K562 treated with DMSO at 1 percent for 48 hours (cell line): ENCODE results near the gene SRRM4. TPM values are rescaled to one million over a fixed set of nuclear protein-coding genes. Genes with fewer than 3 reads are reported as not detected.

Experiments used
- total RNA-seq: library from RNA; unstranded; fragments of 300-600 nt; gene quantifications from 2 replicates; pipeline ENCODE4 v1.2.3, GENCODE V29; 2022; ENCODE audit warnings: low replicate concordance; ENCODE audit errors: extremely low read depth

SRRM4 gene
- not detected in 2 replicates for total RNA-seq

GRCh38 chr12:118981285-118982211 is at the start of gene SRRM4:
Gene SRRM4, plus strand, starts transcription at chr12:118981541. Its CDS starts 342 bp downstream, at chr12:118981883.

GRCh38 chr12:119178544-119179334 is 197.4 kb downstream of the SRRM4 start, which contains the start of gene HSPB8:
Gene HSPB8, plus strand, starts transcription at chr12:119178931. Its CDS starts 382 bp downstream, at chr12:119179313.

Other genes starting within 250 kb of the SRRM4 start
- gene HSPB8, start 197.4 kb downstream of the SRRM4 start, total RNA-seq, result not detected in 2 replicates